Measurements from ENCODE around the gene GLRA1. TPM values are rescaled to one million over a fixed set of nuclear protein-coding genes. Genes with fewer than 3 reads are reported as not detected.
"Not testable (repeated sequence)": the region's sequence is repeated elsewhere in the genome, so short reads cannot be mapped to it uniquely, and the experiment has no call there.

GLRA1 gene
- total RNA-seq, 2 donors from 2014 or later: not detected

DNA sequence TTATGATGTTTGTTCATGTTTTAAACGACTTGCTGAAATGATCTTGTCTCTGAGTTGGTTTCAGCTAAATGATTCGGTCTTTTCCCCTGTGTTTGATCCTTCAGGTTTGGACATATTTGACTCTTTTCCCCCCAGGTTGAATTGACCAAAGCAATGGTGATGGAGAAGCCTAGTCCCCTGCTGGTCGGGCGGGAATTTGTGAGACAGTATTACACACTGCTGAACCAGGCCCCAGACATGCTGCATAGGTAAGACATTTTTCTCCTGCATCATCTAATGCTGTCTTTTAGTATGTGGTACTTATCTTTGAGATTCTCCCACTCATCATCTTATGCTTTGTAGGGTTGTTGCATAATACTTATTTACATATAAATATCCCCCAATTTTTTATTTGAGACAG is 138.2 kb downstream of the GLRA1 start:
- no peak for TF ChIP-seq CTCF (IDR thresholded peaks at IDR 0.05)
- peaks cover 24 to 43% of the 10 kb centered on the region in 2 donors for H3K4me1 ChIP-seq (ENCODE audit: control insufficient read depth in 1 of 2, low read depth in 2 of 2)
- no peak overlapping the region for H3K27ac ChIP-seq
- H3K27me3 ChIP-seq (replicated peaks; ENCODE audit: insufficient read depth): no peaks in the 10 kb centered on the region
- ATAC-seq (ENCODE audit: insufficient number of reproducible peaks, low FRiP score, low read depth): no peak
- H3K4me3 ChIP-seq: no peak overlapping the region
- DNase-seq (ENCODE audit: low spot score): no peak
- H3K36me3 ChIP-seq: peaks cover 6% of the 10 kb centered on the region
- no peaks in the 10 kb centered on the region for H3K9me3 ChIP-seq

DNA sequence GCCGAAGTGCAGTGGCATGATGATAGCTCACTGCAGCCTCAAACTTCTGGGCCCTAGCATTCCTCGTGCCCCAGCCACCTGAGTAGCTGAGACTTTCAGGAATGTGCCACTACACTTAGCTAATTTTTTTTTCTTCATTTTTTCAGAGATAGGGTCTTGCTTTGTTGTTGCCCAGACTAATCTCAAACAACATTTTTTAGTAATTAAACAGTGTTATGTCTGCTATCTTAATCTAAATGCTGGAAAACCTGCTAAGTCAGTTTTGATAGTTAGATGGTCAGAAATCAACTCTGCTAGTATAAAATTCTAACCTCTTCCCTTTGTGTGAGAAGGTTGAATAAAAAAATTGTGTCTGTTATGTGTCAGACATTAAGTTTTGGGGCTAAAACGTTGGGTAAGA is 140.5 kb downstream of the GLRA1 start:
- Histone ChIP-seq H3K4me1 (ENCODE audit: control insufficient read depth in 1 of 2, low read depth in 2 of 2) (peaks cover 39 to 58% of the 10 kb centered on the region in 2 donors), H3K27me3 (replicated peaks; ENCODE audit: insufficient read depth) (no peaks in the 10 kb centered on the region), H3K36me3 (peaks cover 3% of the 10 kb centered on the region), H3K9me3 (no peaks in the 10 kb centered on the region), H3K4me3 (no peak overlapping the region), H3K27ac (no peak overlapping the region)
- ATAC-seq (ENCODE audit: insufficient number of reproducible peaks, low FRiP score, low read depth) (no peak), DNase-seq (ENCODE audit: low spot score) (no peak)
- TF ChIP-seq CTCF (IDR thresholded peaks at IDR 0.05): no peak

DNA sequence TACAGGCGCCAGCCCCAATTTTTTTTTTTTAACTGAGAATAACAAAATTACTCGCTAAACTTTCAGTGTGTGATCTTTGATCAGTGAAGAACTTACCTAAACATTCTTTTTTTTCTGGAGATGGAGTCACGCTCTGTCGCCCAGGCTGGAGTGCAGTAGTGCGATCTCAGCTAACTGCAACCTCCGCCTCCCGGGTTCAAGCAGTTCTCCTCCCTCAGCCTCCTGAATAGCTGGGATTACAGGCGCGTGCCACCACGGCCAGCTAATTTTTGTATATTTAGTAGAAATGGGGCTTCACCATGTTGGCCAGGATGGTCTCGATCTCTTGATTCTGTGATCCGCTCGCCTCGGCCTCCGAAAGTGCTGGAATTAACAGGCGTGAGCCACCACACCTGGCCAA is 141.0 kb downstream of the GLRA1 start:
- H3K4me3 ChIP-seq; ATAC-seq (ENCODE audit: insufficient number of reproducible peaks, low FRiP score, low read depth); DNase-seq (ENCODE audit: low spot score); H3K9me3 ChIP-seq; H3K27me3 ChIP-seq (replicated peaks; ENCODE audit: insufficient read depth); H3K36me3 ChIP-seq; H3K27ac ChIP-seq: not testable (repeated sequence)
- peaks cover 39 to 63% of the 10 kb centered on the region in 2 donors for H3K4me1 ChIP-seq (ENCODE audit: control insufficient read depth in 1 of 2, low read depth in 2 of 2)

- H3K4me1 ChIP-seq (ENCODE audit: control insufficient read depth in 1 of 2, low read depth in 2 of 2): peaks cover 43 to 84% of the 10 kb centered on the region in 2 donors
- no peak overlapping the region for H3K27ac ChIP-seq
- no peaks in the 10 kb centered on the region for H3K9me3 ChIP-seq
- no peak for ATAC-seq (ENCODE audit: insufficient number of reproducible peaks, low FRiP score, low read depth)
- TF ChIP-seq CTCF (IDR thresholded peaks at IDR 0.05): no peak
- H3K36me3 ChIP-seq: no peaks in the 10 kb centered on the region
- no peaks in the 10 kb centered on the region for H3K27me3 ChIP-seq (replicated peaks; ENCODE audit: insufficient read depth)
- no peak for DNase-seq (ENCODE audit: low spot score)
- no peak overlapping the region for H3K4me3 ChIP-seq
These were observed 143.4 kb downstream of the GLRA1 start for GRCh38 chr5:151781201-151781600.

GRCh38 chr5:151780348-151780747 is 144.3 kb downstream of the GLRA1 start:
- Histone ChIP-seq H3K36me3 (no peaks in the 10 kb centered on the region), H3K9me3 (no peaks in the 10 kb centered on the region), H3K27ac (no peak overlapping the region), H3K27me3 (replicated peaks; ENCODE audit: insufficient read depth) (no peaks in the 10 kb centered on the region), H3K4me1 (ENCODE audit: control insufficient read depth in 1 of 2, low read depth in 2 of 2) (peaks cover 50 to 84% of the 10 kb centered on the region in 2 donors), H3K4me3 (no peak overlapping the region)
- DNase-seq (ENCODE audit: low spot score): no peak
- TF ChIP-seq CTCF (IDR thresholded peaks at IDR 0.05): no peak
- ATAC-seq (ENCODE audit: insufficient number of reproducible peaks, low FRiP score, low read depth): no peak

- Histone ChIP-seq H3K27ac (no peak overlapping the region), H3K4me1 (ENCODE audit: control insufficient read depth in 1 of 2, low read depth in 2 of 2) (peaks cover 53 to 84% of the 10 kb centered on the region in 2 donors), H3K36me3 (no peaks in the 10 kb centered on the region), H3K4me3 (no peak overlapping the region), H3K9me3 (no peaks in the 10 kb centered on the region), H3K27me3 (replicated peaks; ENCODE audit: insufficient read depth) (no peaks in the 10 kb centered on the region)
- DNase-seq (ENCODE audit: low spot score) (no peak), ATAC-seq (ENCODE audit: insufficient number of reproducible peaks, low FRiP score, low read depth) (no peak)
- no peak for TF ChIP-seq CTCF (IDR thresholded peaks at IDR 0.05)
These were observed 145.0 kb downstream of the GLRA1 start for GRCh38 chr5:151779531-151780125.

All from thoracic aorta (tissue), 2 donors.